Trophoblast cell (in vitro differentiated cells and primary cell): ENCODE data around the gene MGMT.

ENCODE experiments used
- DNase-seq, 2 donors: peaks; one replicate each; pipeline ENCODE4 v3.0.0-alpha.2; 2016
- H2AFZ ChIP-seq: 2 replicates; pipeline ENCODE4 v1.6.1; 2013; ENCODE audit warnings: low read length, moderate library complexity, mild to moderate bottlenecking; ENCODE audit not compliant: insufficient read depth, poor library complexity
- H2AK5ac ChIP-seq: 2 replicates; pipeline ENCODE4 v1.6.1; 2013; ENCODE audit warnings: mild to moderate bottlenecking, low read length
- H2BK120ac ChIP-seq: 2 replicates; pipeline ENCODE4 v1.6.1; 2013; ENCODE audit warnings: low read length, mild to moderate bottlenecking, moderate library complexity; ENCODE audit not compliant: insufficient read depth, poor library complexity
- H2BK12ac ChIP-seq: 2 replicates; pipeline ENCODE4 v1.6.1; 2013; ENCODE audit warnings: mild to moderate bottlenecking, low read length, moderate library complexity
- H2BK5ac ChIP-seq: 2 replicates; pipeline ENCODE4 v1.6.1; 2013; ENCODE audit warnings: low read length, low read depth, moderate library complexity, mild to moderate bottlenecking; ENCODE audit not compliant: poor library complexity
- H3K14ac ChIP-seq: 2 replicates; pipeline ENCODE4 v1.6.1; 2013; ENCODE audit warnings: mild to moderate bottlenecking, low read length
- H3K18ac ChIP-seq: 2 replicates; pipeline ENCODE4 v1.6.1; 2013; ENCODE audit warnings: mild to moderate bottlenecking, low read length
- H3K23ac ChIP-seq: 2 replicates; pipeline ENCODE4 v1.6.1; 2013; ENCODE audit warnings: low read length
- H3K27ac ChIP-seq: 2 replicates; pipeline ENCODE4 v1.5.1; 2013; ENCODE audit warnings: low read depth, mild to moderate bottlenecking, inconsistent platforms, low read length, moderate library complexity
- H3K27me3 ChIP-seq: 2 replicates; pipeline ENCODE4 v1.6.1; 2013; ENCODE audit warnings: inconsistent platforms, mild to moderate bottlenecking, low read length, moderate library complexity; ENCODE audit not compliant: insufficient read depth
- H3K36me3 ChIP-seq, 2 experiments: 1 replicate in 1 of 2; 2 replicates in 1 of 2; pipeline ENCODE4 v1.6.1; 2013; ENCODE audit warnings: low read length in 2 of 2, mild to moderate bottlenecking in 2 of 2, moderate library complexity in 1 of 2; ENCODE audit not compliant: insufficient read depth in 2 of 2, control insufficient read depth in 1 of 2
- H3K4ac ChIP-seq: 2 replicates; pipeline ENCODE4 v1.6.1; 2013; ENCODE audit warnings: low read depth, mild to moderate bottlenecking, low read length, moderate library complexity
- H3K4me1 ChIP-seq, 2 experiments: 1 replicate in 1 of 2; 2 replicates in 1 of 2; pipeline ENCODE4 v1.6.1; 2013; ENCODE audit warnings: low read length in 2 of 2, mild to moderate bottlenecking in 2 of 2, moderate library complexity in 1 of 2; ENCODE audit not compliant: insufficient read depth in 2 of 2, control insufficient read depth in 1 of 2
- H3K4me2 ChIP-seq: 2 replicates; pipeline ENCODE4 v1.6.1; 2013; ENCODE audit warnings: inconsistent platforms, mild to moderate bottlenecking, low read length, moderate library complexity
- H3K4me3 ChIP-seq: 2 replicates; pipeline ENCODE4 v1.5.1; 2013; ENCODE audit warnings: mild to moderate bottlenecking, low read depth, low read length, inconsistent platforms
- H3K79me1 ChIP-seq: one replicate; pipeline ENCODE4 v1.6.1; 2013; ENCODE audit warnings: low read length
- H3K79me2 ChIP-seq: 2 replicates; pipeline ENCODE4 v1.6.1; 2013; ENCODE audit warnings: low read length, mild to moderate bottlenecking; ENCODE audit not compliant: control insufficient read depth, insufficient read depth, poor library complexity
- H3K9ac ChIP-seq: 2 replicates; pipeline ENCODE4 v1.6.1; 2013; ENCODE audit warnings: mild to moderate bottlenecking, low read length
- H3K9me3 ChIP-seq: 2 replicates; pipeline ENCODE4 v1.6.1; 2013; ENCODE audit warnings: low read depth, mild to moderate bottlenecking, control low read depth, inconsistent platforms, low read length; ENCODE audit not compliant: insufficient read depth
- H4K12ac ChIP-seq: 2 replicates; pipeline ENCODE4 v1.6.1; 2013; ENCODE audit warnings: low read depth, mild to moderate bottlenecking, low read length, moderate library complexity
- H4K8ac ChIP-seq: 2 replicates; pipeline ENCODE4 v1.6.1; 2013; ENCODE audit warnings: low read depth, mild to moderate bottlenecking, low read length, moderate library complexity
- H4K91ac ChIP-seq: one replicate; pipeline ENCODE4 v1.6.1; 2013; ENCODE audit warnings: low read depth, mild to moderate bottlenecking, low read length, moderate library complexity
- WGBS: extraction: QIAGEN DNeasy Blood & Tissue Kit; methylation state at CpG from one replicate; pipeline ENCODE4 v1.1.7; 2013; ENCODE audit warnings: missing lambda C conversion rate; ENCODE audit not compliant: insufficient read length, insufficient coverage; ENCODE audit errors: extremely low coverage; 5-methylcytosine and 5-hydroxymethylcytosine counted together

MGMT gene

GRCh38 chr10:129449893-129450292, 17.1 kb upstream of the MGMT start:
- no peak overlapping the region for H2BK5ac ChIP-seq
- no peak overlapping the region for H3K4me2 ChIP-seq
- no peak overlapping the region for H3K23ac ChIP-seq
- no peak overlapping the region for H2BK12ac ChIP-seq
- no peak for DNase-seq
- H3K9ac ChIP-seq, result no peak overlapping the region
- no CpG with 5 or more reads among the region's 2 CpGs for WGBS
- H3K36me3 ChIP-seq, result no peaks in the 10 kb centered on the region
- no peak overlapping the region for H4K12ac ChIP-seq
- no peaks in the 10 kb centered on the region for H3K27me3 ChIP-seq
- peaks cover 2% of the 10 kb centered on the region for H3K9me3 ChIP-seq
- H3K79me1 ChIP-seq, result no peaks in the 10 kb centered on the region
- H3K27ac ChIP-seq, result no peak overlapping the region
- H3K79me2 ChIP-seq, result no peaks in the 10 kb centered on the region
- H4K91ac ChIP-seq, result no peak overlapping the region
- H2AK5ac ChIP-seq, result no peak overlapping the region
- H2BK120ac ChIP-seq, result no peak overlapping the region
- H3K4me1 ChIP-seq, result peaks cover 0 to 3% of the 10 kb centered on the region in 2 experiments
- H3K18ac ChIP-seq, result no peak overlapping the region
- no peak overlapping the region for H3K4ac ChIP-seq
- no peak overlapping the region for H4K8ac ChIP-seq
- H3K14ac ChIP-seq, result no peak overlapping the region
- no peak overlapping the region for H2AFZ ChIP-seq
- H3K4me3 ChIP-seq, result peak overlapping the region; percentile 45

GRCh38 chr10:129450391-129450790, 16.6 kb upstream of the MGMT start:
- H4K12ac ChIP-seq, result no peak overlapping the region
- H4K8ac ChIP-seq, result no peak overlapping the region
- H2AFZ ChIP-seq, result no peak overlapping the region
- H3K79me1 ChIP-seq, result no peaks in the 10 kb centered on the region
- H2AK5ac ChIP-seq, result no peak overlapping the region
- H3K18ac ChIP-seq, result no peak overlapping the region
- H2BK12ac ChIP-seq, result no peak overlapping the region
- H3K9ac ChIP-seq, result no peak overlapping the region
- H3K4me3 ChIP-seq, result no peak overlapping the region
- H2BK120ac ChIP-seq, result no peak overlapping the region
- H3K9me3 ChIP-seq, result peaks cover 2% of the 10 kb centered on the region
- no peaks in the 10 kb centered on the region for H3K27me3 ChIP-seq
- H3K23ac ChIP-seq, result no peak overlapping the region
- H4K91ac ChIP-seq, result no peak overlapping the region
- WGBS, result no CpG with 5 or more reads among the region's 3 CpGs
- no peak overlapping the region for H3K4ac ChIP-seq
- H2BK5ac ChIP-seq, result no peak overlapping the region
- H3K27ac ChIP-seq, result no peak overlapping the region
- no peak overlapping the region for H3K4me2 ChIP-seq
- DNase-seq, result peak in 1 of 2 donors; percentile 48
- no peaks in the 10 kb centered on the region for H3K79me2 ChIP-seq
- H3K4me1 ChIP-seq, result peaks cover 0 to 3% of the 10 kb centered on the region in 2 experiments
- H3K36me3 ChIP-seq, result no peaks in the 10 kb centered on the region
- no peak overlapping the region for H3K14ac ChIP-seq

- Histone ChIP-seq H2BK120ac (no peak overlapping the region), H3K23ac (no peak overlapping the region), H2AFZ (no peak overlapping the region), H3K4me2 (no peak overlapping the region), H3K4me3 (no peak overlapping the region), H4K8ac (no peak overlapping the region), H2BK12ac (no peak overlapping the region), H3K18ac (no peak overlapping the region), H3K36me3 (no peaks in the 10 kb centered on the region), H3K4ac (no peak overlapping the region), H3K79me2 (no peaks in the 10 kb centered on the region), H4K12ac (no peak overlapping the region), H2AK5ac (no peak overlapping the region), H4K91ac (no peak overlapping the region), H3K27ac (no peak overlapping the region), H3K9me3 (no peaks in the 10 kb centered on the region), H3K4me1 (no peaks in the 10 kb centered on the region), H3K14ac (no peak overlapping the region), H3K27me3 (no peaks in the 10 kb centered on the region), H3K79me1 (no peaks in the 10 kb centered on the region), H2BK5ac (no peak overlapping the region), H3K9ac (no peak overlapping the region)
- no peak for DNase-seq
- WGBS, result no CpG with 5 or more reads among the region's 6 CpGs
Measured at GRCh38 chr10:129455625-129456024, 11.4 kb upstream of the MGMT start.

GRCh38 chr10:129459762-129460539, 7.1 kb upstream of the MGMT start:
- Histone ChIP-seq H4K91ac (no peak overlapping the region), H3K14ac (no peak overlapping the region), H3K4me3 (no peak overlapping the region), H2AFZ (no peak overlapping the region), H2AK5ac (no peak overlapping the region), H3K4me2 (no peak overlapping the region), H3K4me1 (peaks cover 17 to 23% of the 10 kb centered on the region in 2 experiments), H3K9ac (no peak overlapping the region), H2BK12ac (no peak overlapping the region), H3K4ac (no peak overlapping the region), H2BK5ac (no peak overlapping the region), H4K12ac (no peak overlapping the region), H3K23ac (no peak overlapping the region), H3K79me1 (peaks cover 6% of the 10 kb centered on the region), H3K27me3 (no peaks in the 10 kb centered on the region), H4K8ac (no peak overlapping the region), H2BK120ac (no peak overlapping the region), H3K27ac (no peak overlapping the region), H3K79me2 (no peaks in the 10 kb centered on the region), H3K18ac (no peak overlapping the region), H3K36me3 (no peaks in the 10 kb centered on the region), H3K9me3 (no peaks in the 10 kb centered on the region)
- WGBS, result no CpG with 5 or more reads among the region's 10 CpGs
- DNase-seq, result peak; percentile 44 to 65
